HG03108 (cell line): Measurements from ENCODE around the gene LEF1.

Experiments
- ATAC-seq: cut with Tn5 transposase; IDR thresholded peaks from one replicate; pipeline ENCODE4 v1.9.1; 2021; ENCODE audit warnings: moderate library complexity; ENCODE audit not compliant: unreplicated experiment

LEF1 gene

DNA sequence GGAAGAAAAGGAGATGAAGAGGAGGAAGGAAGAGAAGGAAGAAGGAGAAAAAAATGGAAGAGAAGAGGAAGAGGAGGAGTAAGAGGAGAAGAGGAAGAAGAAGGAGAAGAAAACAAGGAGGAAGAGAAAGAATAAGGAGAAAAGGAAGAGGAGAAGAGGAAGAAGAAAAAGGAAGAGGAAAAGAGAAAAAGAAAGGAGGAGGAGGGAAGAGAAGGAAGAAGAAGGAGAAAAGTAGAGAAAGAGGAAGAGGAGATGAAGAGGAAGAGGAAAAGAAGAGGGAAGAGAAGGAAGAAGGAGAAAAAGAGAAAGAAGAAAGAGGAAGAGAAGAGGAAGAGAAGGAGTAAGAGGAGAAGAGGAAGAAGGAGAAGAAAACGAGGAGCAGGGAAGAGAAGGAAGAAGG is 11.8 kb upstream of the LEF1 start:
- ATAC-seq, result no peak

GRCh38 chr4:108175966-108176365 is 7.2 kb upstream of the LEF1 start:
- no peak for ATAC-seq

DNA sequence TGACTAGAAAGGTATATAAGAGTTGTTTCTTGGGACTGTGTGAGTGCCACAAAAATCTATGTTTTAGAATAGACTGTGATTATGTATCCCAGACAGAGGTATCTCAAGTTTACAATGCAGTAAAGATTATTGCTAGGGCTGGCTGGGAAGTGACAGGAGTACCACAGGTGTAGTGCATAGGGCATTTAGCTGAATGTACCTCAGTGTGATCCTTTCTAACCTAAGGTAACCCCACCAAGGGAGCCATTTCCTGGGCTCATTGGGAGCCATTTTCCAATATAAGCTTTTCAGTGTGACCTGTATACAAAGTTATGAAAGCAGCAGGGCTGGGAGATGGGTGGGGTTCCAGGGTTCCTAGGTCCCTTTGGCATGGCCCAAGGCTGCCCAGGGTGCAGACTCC is 6.1 kb upstream of the LEF1 start:
- ATAC-seq, result no peak

- ATAC-seq, result no peak
These were observed 4.9 kb upstream of the LEF1 start for GRCh38 chr4:108173599-108174057.

DNA sequence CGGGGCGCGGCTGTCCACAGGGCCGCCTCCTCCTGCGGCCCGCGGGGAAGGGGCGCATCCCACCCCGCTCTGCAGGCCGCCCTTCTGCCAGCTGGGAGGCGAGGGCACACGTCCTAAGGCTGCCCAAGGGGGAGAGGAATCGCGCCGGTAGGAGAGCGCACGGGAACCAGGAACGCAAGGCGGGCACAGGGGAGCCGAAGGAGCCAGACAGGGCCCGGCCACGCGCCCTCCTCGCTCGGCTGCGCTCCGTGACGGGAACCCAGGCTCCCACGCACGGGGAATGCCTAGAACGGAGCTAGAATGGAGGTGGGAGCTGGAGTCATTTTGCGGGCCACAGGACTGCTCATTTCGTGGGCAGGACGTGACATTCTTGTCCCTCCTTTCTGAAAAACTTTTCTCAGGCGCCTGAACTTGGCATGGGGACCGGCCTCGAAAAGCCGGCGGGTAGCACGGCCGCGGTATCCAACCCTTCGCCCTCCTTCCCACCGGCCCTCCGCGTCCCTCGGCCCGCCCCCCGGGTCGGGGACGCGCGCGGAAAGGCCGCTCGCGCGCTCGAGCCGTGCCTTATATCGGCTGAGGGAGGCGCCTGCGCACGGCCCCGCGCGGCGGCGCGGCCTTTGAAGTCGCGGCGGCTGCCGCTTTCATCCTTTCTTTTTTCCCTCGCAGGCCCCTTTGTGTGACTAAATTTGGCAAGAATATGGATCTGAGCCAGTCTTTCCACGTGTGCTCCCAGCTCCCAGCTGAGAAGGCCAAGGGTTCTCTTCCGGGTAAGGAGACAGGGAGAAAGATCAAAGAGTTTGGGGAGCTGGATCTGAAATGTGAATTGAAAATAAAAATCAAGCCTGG is 4.2 kb upstream of the LEF1 start:
- ATAC-seq, result peak; percentile 35

DNA sequence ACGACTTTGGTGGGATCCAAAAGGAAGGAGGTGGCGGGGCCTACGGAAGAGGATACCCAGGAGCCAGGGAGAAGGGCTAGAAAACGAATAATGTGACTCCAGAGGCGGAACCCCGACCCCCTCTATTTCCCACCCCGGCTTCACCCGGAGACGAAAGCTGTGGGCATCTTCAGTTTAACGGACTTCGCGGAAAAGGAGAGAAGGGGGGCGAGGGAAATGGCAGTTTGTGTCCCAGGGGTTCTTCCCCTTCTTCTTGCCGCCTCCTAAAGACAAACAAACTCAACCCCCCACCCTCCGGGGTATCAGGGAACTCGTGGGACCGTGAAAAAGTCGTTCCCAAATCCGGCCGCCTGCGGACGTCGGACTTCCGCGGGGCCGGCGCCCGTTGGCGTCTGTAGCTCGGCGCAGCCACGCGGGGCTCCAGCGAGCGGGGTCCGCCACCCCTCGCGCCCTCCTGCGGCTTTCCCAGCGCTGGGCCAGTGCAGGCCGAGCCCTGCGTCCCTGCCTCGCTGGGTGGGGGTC is 3.6 kb upstream of the LEF1 start:
- ATAC-seq, result peak; percentile 20

DNA sequence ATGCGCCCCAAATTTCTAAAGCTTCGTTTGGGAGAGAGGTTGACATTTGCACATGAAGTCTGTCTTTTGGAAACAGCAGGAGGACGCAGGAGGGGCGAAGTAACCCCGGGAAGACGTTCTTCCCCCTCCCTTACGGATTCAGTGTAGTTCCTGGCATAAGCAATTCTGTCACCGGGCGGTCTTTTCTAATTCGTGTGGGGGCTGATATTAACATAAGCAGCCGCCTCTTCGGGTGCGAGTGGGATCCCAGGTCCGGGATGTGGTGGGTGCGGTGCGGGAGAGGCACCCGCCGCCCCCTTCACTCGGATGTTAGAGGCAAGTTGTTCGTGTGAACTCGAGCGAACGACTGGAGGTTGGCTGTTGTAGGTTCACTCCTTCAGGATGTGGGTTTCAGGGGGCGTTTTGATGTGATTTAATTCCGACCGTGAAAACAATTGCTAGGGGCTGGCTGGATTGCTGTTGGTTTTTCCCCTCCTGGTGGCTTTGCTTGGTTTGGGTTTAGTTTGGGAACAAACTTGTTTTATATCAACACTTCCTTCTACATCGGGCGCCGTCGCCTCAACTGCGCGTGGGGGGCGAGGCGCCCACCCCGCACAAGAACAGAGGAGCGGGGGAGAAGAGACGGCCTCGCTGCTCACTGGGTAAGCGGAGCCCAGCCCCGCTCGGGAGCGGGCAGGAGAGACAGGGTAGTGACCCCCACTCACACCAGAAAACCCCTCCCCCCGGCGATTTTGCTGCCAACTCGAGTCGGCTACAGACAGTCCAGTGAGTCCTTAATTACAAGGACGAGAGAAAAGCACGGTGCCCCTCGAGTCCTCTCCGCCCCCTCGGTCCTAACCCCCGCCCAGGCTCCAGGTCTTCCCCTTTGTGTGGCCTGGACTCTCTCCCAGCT is 2.9 kb upstream of the LEF1 start:
- ATAC-seq, result no peak

- no peak for ATAC-seq
These were observed 2.1 kb upstream of the LEF1 start for GRCh38 chr4:108170631-108171338.

- ATAC-seq, result no peak
These were observed 932 bp upstream of the LEF1 start for GRCh38 chr4:108169664-108170063.

DNA sequence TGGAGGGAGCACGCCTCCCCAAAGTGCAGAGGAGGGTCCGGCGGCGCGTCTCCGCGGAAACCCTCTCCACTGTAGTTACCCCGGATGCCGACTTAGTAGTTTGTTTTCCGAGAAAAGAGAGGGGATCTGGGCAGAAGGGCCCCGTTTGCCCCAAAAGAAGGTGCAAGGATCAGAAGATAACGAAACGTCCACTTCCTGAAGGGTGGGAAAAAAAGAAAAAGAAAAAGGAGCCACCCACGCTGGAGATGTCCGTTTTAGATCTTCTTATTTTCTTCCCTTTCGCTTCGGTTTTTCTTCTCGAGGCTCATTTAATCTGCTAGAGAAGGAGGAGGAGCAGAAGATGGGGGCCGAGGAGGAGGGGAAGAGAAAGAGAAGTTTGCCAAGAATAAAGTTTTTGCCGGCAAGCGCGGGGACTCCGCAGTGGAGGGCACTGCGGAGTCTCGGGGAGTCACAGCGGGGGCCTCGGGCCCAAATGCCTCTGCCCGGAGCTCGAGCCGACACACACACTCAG is 517 bp downstream of the LEF1 start:
- no peak for ATAC-seq

- ATAC-seq, result no peak
These were observed 2.1 kb downstream of the LEF1 start for GRCh38 chr4:108166441-108167315.

- ATAC-seq, result no peak
These were observed 2.7 kb downstream of the LEF1 start for GRCh38 chr4:108166038-108166437.

GRCh38 chr4:108165586-108165985 is 3.1 kb downstream of the LEF1 start:
- no peak for ATAC-seq

DNA sequence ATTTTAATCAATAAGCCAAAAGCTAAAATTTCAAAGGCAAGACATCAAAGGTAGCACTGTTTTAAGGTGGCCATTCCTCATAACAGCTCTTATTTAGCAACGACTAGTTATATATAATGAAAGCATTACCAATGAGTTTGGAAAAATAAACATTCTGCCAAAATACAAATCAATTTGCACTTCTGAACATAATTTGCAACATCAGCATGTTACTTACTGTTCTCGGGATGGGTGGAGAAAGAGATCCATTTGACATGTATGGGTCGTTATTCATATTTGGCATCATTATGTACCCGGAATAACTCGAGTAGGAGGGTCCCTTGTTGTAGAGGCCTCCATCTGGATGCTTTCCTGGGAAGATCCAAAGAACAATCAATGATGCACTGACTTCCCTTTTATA is 5.4 kb downstream of the LEF1 start:
- ATAC-seq, result no peak

DNA sequence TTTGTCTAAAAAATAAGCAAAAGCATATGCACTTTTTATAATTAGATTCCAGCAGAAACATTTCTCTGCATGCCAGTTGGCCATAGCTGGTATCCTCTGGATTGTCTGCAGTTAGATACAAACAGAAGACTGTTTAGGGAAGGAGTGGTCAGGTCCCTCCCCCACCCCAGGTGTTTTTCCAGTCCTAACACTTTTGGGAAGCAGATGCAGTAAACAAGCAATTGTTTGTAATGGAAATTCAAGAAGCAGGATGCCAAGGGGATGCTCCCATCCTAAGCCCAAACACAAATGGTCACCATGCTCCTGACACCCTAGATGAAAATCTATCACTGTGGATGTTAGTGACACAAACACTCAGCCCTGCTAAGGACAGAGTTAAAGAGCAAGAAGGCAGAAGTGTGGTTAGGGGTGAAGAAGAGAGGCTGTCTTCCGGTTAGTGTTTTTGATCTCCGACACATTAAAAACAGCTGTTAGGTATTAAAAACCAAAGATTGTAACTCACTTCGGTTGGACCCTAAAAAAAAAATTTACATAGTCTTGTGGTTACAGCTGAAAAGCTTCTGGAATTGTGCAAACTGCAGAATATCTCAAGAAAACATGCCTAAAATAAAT is 7.9 kb downstream of the LEF1 start:
- ATAC-seq, result no peak

- no peak for ATAC-seq
These were observed 8.9 kb downstream of the LEF1 start for GRCh38 chr4:108159845-108160244.

DNA sequence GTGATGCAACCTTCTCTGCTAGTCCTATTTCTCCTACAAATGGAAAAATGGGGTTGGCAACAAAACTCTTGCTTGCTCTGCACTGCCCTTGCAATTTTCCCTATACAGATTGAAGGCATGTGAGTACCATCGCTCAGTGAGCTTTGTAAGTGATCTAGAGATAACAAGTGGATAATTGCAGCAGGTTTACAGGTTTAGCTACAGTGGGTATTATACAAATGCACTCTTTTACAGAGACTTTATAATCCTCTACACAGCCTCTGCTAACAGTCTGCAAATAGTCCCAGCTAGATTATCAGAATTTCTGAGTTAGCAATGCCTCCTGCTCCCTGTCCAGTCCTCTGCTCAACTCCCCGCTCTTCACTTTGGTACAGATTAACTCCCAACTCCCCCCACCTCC is 11.1 kb downstream of the LEF1 start:
- no peak for ATAC-seq

GRCh38 chr4:108156391-108156790 is 12.3 kb downstream of the LEF1 start:
- ATAC-seq, result no peak

GRCh38 chr4:108155373-108155772 is 13.4 kb downstream of the LEF1 start:
- no peak for ATAC-seq
